DND-41 (cell line): ENCODE measurements around the gene GPR137.

Experiments used
- CTCF ChIP-seq: IDR thresholded peaks from 2 replicates; pipeline ENCODE4 v1.5.1; 2012; ENCODE audit warnings: borderline replicate concordance, low read length, moderate library complexity, mild to moderate bottlenecking; ENCODE audit not compliant: poor library complexity, severe bottlenecking; ENCODE audit errors: extremely low read depth
- EZH2 ChIP-seq: IDR thresholded peaks from 3 replicates; pipeline ENCODE4 v1.6.1; 2012; ENCODE audit warnings: borderline replicate concordance, low read depth, mild to moderate bottlenecking, moderate library complexity, low read length, inconsistent platforms; ENCODE audit not compliant: severe bottlenecking

- no peak for TF ChIP-seq EZH2
- TF ChIP-seq CTCF = no peak
Measured at GRCh38 chr11:64281957-64282770, 3.5 kb upstream of the GPR137 start.
